GM19193 (cell line): Measurements from ENCODE around the gene FYN.

Experiments used
- POLR2A ChIP-seq: IDR thresholded peaks from 4 replicates; pipeline ENCODE4 v1.6.1; 2011; ENCODE audit not compliant: insufficient read depth, insufficient read length; ENCODE audit errors: extremely low read depth

The FYN gene

GRCh38 chr6:111846066-111846465 lies 27.2 kb downstream of the FYN start:
- TF ChIP-seq POLR2A, result no peak

GRCh38 chr6:111845441-111845871 lies 27.8 kb downstream of the FYN start:
- no peak for TF ChIP-seq POLR2A

- no peak for TF ChIP-seq POLR2A
Observed at GRCh38 chr6:111844921-111845320, 28.3 kb downstream of the FYN start.

GRCh38 chr6:111844376-111844775 lies 28.9 kb downstream of the FYN start:
- TF ChIP-seq POLR2A, result no peak

GRCh38 chr6:111843347-111844147 lies 29.7 kb downstream of the FYN start:
- TF ChIP-seq POLR2A, result no peak

- TF ChIP-seq POLR2A, result no peak
Observed at GRCh38 chr6:111842891-111843290, 30.4 kb downstream of the FYN start.

GRCh38 chr6:111842271-111842822 lies 30.9 kb downstream of the FYN start:
- TF ChIP-seq POLR2A, result no peak

- TF ChIP-seq POLR2A, result no peak
Observed at GRCh38 chr6:111841822-111842221, 31.4 kb downstream of the FYN start.

GRCh38 chr6:111840803-111841202 lies 32.4 kb downstream of the FYN start:
- no peak for TF ChIP-seq POLR2A

GRCh38 chr6:111838749-111839484 lies 34.3 kb downstream of the FYN start:
- no peak for TF ChIP-seq POLR2A

GRCh38 chr6:111837641-111838500 lies 35.4 kb downstream of the FYN start:
- TF ChIP-seq POLR2A, result no peak

- TF ChIP-seq POLR2A, result no peak
Observed at GRCh38 chr6:111837007-111837406, 36.2 kb downstream of the FYN start.

GRCh38 chr6:111835807-111836206 lies 37.4 kb downstream of the FYN start:
- TF ChIP-seq POLR2A, result no peak

GRCh38 chr6:111834356-111834755 lies 38.9 kb downstream of the FYN start:
- no peak for TF ChIP-seq POLR2A
